T-cell (primary cell): ENCODE data around the gene CGNL1. TPM values are rescaled to one million over a fixed set of nuclear protein-coding genes. Genes with fewer than 3 reads are reported as not detected.

Experiments used
- ATAC-seq, 4 experiments: fragments of 200-7000 bp in 3 of 4; fragments of 150-1000 bp in 1 of 4; cut with Tn5 transposase; replicated peaks in 1 of 4; 1 replicate in 3 of 4; 2 replicates in 1 of 4; pipeline ENCODE4 v1.10.0; 2021; ENCODE audit warnings: moderate library complexity in 3 of 4, mild to moderate bottlenecking in 2 of 4, moderate number of reproducible peaks in 1 of 4
- CTCF ChIA-PET, 2 donors: fragments of 300-600 bp; sonication (Branson Sonifier 250); formaldehyde crosslinking; loops; one replicate each; lab custom pipeline; 2022; ENCODE audit warnings: antibody characterized with exemption in 2 of 2; lab: Charles Lee
- POLR2A ChIA-PET, 2 donors: fragments of 300-600 bp; sonication (Branson Sonifier 250); formaldehyde crosslinking; loops; one replicate each; lab custom pipeline; 2022; ENCODE audit warnings: antibody characterized with exemption in 2 of 2; lab: Charles Lee
- DNase-seq, 35 experiments: peaks; one replicate each; pipeline versions ENCODE4 v3.0.0 to v3.0.0-alpha.2; 2013 to 2023
- H3K27ac ChIP-seq: one replicate; pipeline ENCODE4 v1.5.1; 2013; ENCODE audit warnings: low read length
- H3K27me3 ChIP-seq, 2 experiments: replicated peaks in 1 of 2; 1 replicate in 1 of 2; 2 replicates in 1 of 2; pipeline versions ENCODE4 v1.6.1 to v1.7.0; 2013; ENCODE audit warnings: low read length in 1 of 2, mixed read lengths in 1 of 2; ENCODE audit not compliant: control insufficient read depth in 2 of 2, insufficient read depth in 2 of 2; ENCODE audit errors: extremely low read depth in 1 of 2
- H3K36me3 ChIP-seq, 2 donors: 1 replicate in 1 of 2; 2 replicates in 1 of 2; pipeline versions ENCODE4 v1.6.1 to v1.7.0; 2013; ENCODE audit warnings: low read length in 1 of 2; ENCODE audit not compliant: control insufficient read depth in 2 of 2, insufficient read depth in 1 of 2; ENCODE audit errors: extremely low read depth in 1 of 2
- H3K4me1 ChIP-seq, 2 experiments: 1 replicate in 1 of 2; 2 replicates in 1 of 2; pipeline versions ENCODE4 v1.6.1 to v1.7.0; 2013; ENCODE audit warnings: low read length in 2 of 2, mixed read lengths in 1 of 2; ENCODE audit not compliant: insufficient read depth in 2 of 2, control insufficient read depth in 1 of 2; ENCODE audit errors: extremely low read depth in 1 of 2
- H3K4me3 ChIP-seq, 2 donors: 1 replicate in 1 of 2; 2 replicates in 1 of 2; pipeline versions ENCODE4 v1.5.1 to v1.7.0; 2013; ENCODE audit warnings: mild to moderate bottlenecking in 2 of 2, low read length in 1 of 2, moderate library complexity in 1 of 2; ENCODE audit not compliant: control insufficient read depth in 1 of 2; ENCODE audit errors: extremely low read depth in 1 of 2
- H3K9me3 ChIP-seq: 2 replicates; pipeline ENCODE4 v1.7.0; 2013
- H3K27ac Mint-ChIP-seq, 2 donors: one replicate each; pipeline ENCODE4 v1.8.0; 2020 to 2021; ENCODE audit warnings: mild to moderate bottlenecking in 2 of 2, mixed read lengths in 2 of 2
- H3K27me3 Mint-ChIP-seq, 2 donors: one replicate each; pipeline ENCODE4 v1.8.0; 2021 to 2022; ENCODE audit warnings: mixed read lengths in 2 of 2
- H3K36me3 Mint-ChIP-seq: one replicate; pipeline ENCODE4 v1.8.0; 2021; ENCODE audit warnings: mixed read lengths
- H3K4me1 Mint-ChIP-seq, 3 donors: one replicate each; pipeline ENCODE4 v1.8.0; 2020 to 2022; ENCODE audit warnings: mixed read lengths in 3 of 3, mild to moderate bottlenecking in 1 of 3
- H3K4me3 Mint-ChIP-seq, 3 donors: one replicate each; pipeline ENCODE4 v1.8.0; 2020 to 2022; ENCODE audit warnings: mild to moderate bottlenecking in 3 of 3, mixed read lengths in 3 of 3, moderate library complexity in 3 of 3
- H3K9me3 Mint-ChIP-seq, 3 donors: one replicate each; pipeline ENCODE4 v1.8.0; 2020 to 2022; ENCODE audit warnings: mixed read lengths in 3 of 3
- WGBS: methylation state at CpG from one replicate; pipeline ENCODE4 v1.1.5; 2013; ENCODE audit warnings: missing lambda C conversion rate; ENCODE audit not compliant: insufficient coverage; 5-methylcytosine and 5-hydroxymethylcytosine counted together
- total RNA-seq, 35 experiments: library from RNA in 6 of 35; stranded (reverse) in 6 of 35; fragments of 120-200 nt in 1 of 35; gene quantifications; one replicate each; pipeline versions ENCODE4 v1.2.1 to v1.2.4 and lab custom pipeline; 2013 to 2026

Gene CGNL1
- total RNA-seq, 5 donors from 2014 or later (not counting 1 experiment from before 2014, with no cell fraction given), result 0.13 to 0.18 (median 0.16) TPM; not detected in 2

GRCh38 chr15:57529748-57530147 lies 153.4 kb downstream of the CGNL1 start:
- no peaks in the 10 kb centered on the region for H3K36me3 ChIP-seq
- no peak for DNase-seq
- no peaks in the 10 kb centered on the region for H3K36me3 Mint-ChIP-seq
- WGBS, result no CpG with 5 or more reads among the region's 2 CpGs
- no peaks in the 10 kb centered on the region for H3K4me1 Mint-ChIP-seq
- H3K4me3 ChIP-seq, result no peak overlapping the region
- H3K4me1 ChIP-seq, result no peaks in the 10 kb centered on the region
- POLR2A ChIA-PET, result no interaction called here
- H3K27me3 ChIP-seq, result peaks cover 0 to 10% of the 10 kb centered on the region in 2 experiments
- no peak overlapping the region for H3K27ac ChIP-seq
- H3K9me3 Mint-ChIP-seq, result no peaks in the 10 kb centered on the region
- H3K27ac Mint-ChIP-seq, result no peak overlapping the region
- H3K27me3 Mint-ChIP-seq, result peaks cover 0 to 16% of the 10 kb centered on the region in 2 donors
- no peak overlapping the region for H3K4me3 Mint-ChIP-seq
- no peaks in the 10 kb centered on the region for H3K9me3 ChIP-seq
- CTCF ChIA-PET, result no interaction called here
- ATAC-seq, result no peak

- Histone ChIP-seq H3K27ac (no peak overlapping the region), H3K4me3 (no peak overlapping the region), H3K4me1 (no peaks in the 10 kb centered on the region), H3K27me3 (peaks cover 0 to 7% of the 10 kb centered on the region in 2 experiments), H3K36me3 (no peaks in the 10 kb centered on the region), H3K9me3 (no peaks in the 10 kb centered on the region)
- CTCF ChIA-PET, result no interaction called here
- H3K4me3 Mint-ChIP-seq, result no peak overlapping the region
- DNase-seq (no peak), ATAC-seq (no peak)
- peaks cover 0 to 8% of the 10 kb centered on the region in 2 donors for H3K27me3 Mint-ChIP-seq
- H3K36me3 Mint-ChIP-seq, result no peaks in the 10 kb centered on the region
- POLR2A ChIA-PET, result no interaction called here
- WGBS, result 49% methylated on average over 3 of the region's 6 CpGs
- H3K9me3 Mint-ChIP-seq, result peaks cover 0 to 9% (median 2%) of the 10 kb centered on the region in 3 donors
- H3K4me1 Mint-ChIP-seq, result no peaks in the 10 kb centered on the region
- H3K27ac Mint-ChIP-seq, result no peak overlapping the region
These were observed 156.6 kb downstream of the CGNL1 start for GRCh38 chr15:57532731-57533447.

GRCh38 chr15:57533448-57533799 lies 157.1 kb downstream of the CGNL1 start:
- WGBS, result 60% methylated on average over 1 of the region's 5 CpGs
- Mint-ChIP-seq H3K36me3 (no peaks in the 10 kb centered on the region), H3K9me3 (peaks cover 0 to 9% (median 2%) of the 10 kb centered on the region in 3 donors), H3K27ac (no peak overlapping the region), H3K4me1 (no peaks in the 10 kb centered on the region), H3K27me3 (peaks cover 0 to 8% of the 10 kb centered on the region in 2 donors), H3K4me3 (no peak overlapping the region)
- H3K4me3 ChIP-seq, result no peak overlapping the region
- ATAC-seq (no peak), DNase-seq (no peak)
- no peaks in the 10 kb centered on the region for H3K9me3 ChIP-seq
- no peaks in the 10 kb centered on the region for H3K36me3 ChIP-seq
- no peak overlapping the region for H3K27ac ChIP-seq
- CTCF ChIA-PET, result no interaction called here
- POLR2A ChIA-PET, result no interaction called here
- H3K4me1 ChIP-seq, result no peaks in the 10 kb centered on the region
- H3K27me3 ChIP-seq, result peaks cover 0 to 3% of the 10 kb centered on the region in 2 experiments

- Histone ChIP-seq H3K27me3 (peaks cover 0 to 8% of the 10 kb centered on the region in 2 experiments), H3K36me3 (no peaks in the 10 kb centered on the region), H3K9me3 (no peaks in the 10 kb centered on the region), H3K4me3 (no peak overlapping the region), H3K27ac (no peak overlapping the region), H3K4me1 (no peaks in the 10 kb centered on the region)
- ATAC-seq (no peak), DNase-seq (no peak)
- no peaks in the 10 kb centered on the region for H3K4me1 Mint-ChIP-seq
- CTCF ChIA-PET, result interaction anchor here in 1 of 2 donors (0.6 kb wide), 1 partner anchor 324 kb away, joined by 4 read pairs; no protein-coding TSS in a partner anchor
- 78% methylated on average over 4 of the region's 6 CpGs for WGBS
- H3K27ac Mint-ChIP-seq, result no peak overlapping the region
- no peaks in the 10 kb centered on the region for H3K36me3 Mint-ChIP-seq
- peaks cover 5 to 12% of the 10 kb centered on the region in 2 donors for H3K27me3 Mint-ChIP-seq
- peaks cover 0 to 9% (median 2%) of the 10 kb centered on the region in 3 donors for H3K9me3 Mint-ChIP-seq
- POLR2A ChIA-PET, result no interaction called here
- no peak overlapping the region for H3K4me3 Mint-ChIP-seq
These were observed 158.0 kb downstream of the CGNL1 start for GRCh38 chr15:57534281-57534680.

- Mint-ChIP-seq H3K9me3 (peaks cover 0 to 9% (median 2%) of the 10 kb centered on the region in 3 donors), H3K27ac (no peak overlapping the region), H3K4me1 (no peaks in the 10 kb centered on the region), H3K4me3 (no peak overlapping the region), H3K27me3 (peaks cover 11 to 18% of the 10 kb centered on the region in 2 donors), H3K36me3 (no peaks in the 10 kb centered on the region)
- ATAC-seq, result no peak
- Histone ChIP-seq H3K27me3 (peaks cover 0 to 20% of the 10 kb centered on the region in 2 experiments), H3K36me3 (no peaks in the 10 kb centered on the region), H3K27ac (no peak overlapping the region), H3K4me1 (no peaks in the 10 kb centered on the region), H3K9me3 (no peaks in the 10 kb centered on the region), H3K4me3 (no peak overlapping the region)
- DNase-seq, result no peak
- POLR2A ChIA-PET, result no interaction called here
- CTCF ChIA-PET, result interaction anchor here (0.7 to 1.0 kb wide), 3 partner anchors 9 to 1491 kb away, joined by 3 read pairs; no protein-coding TSS in a partner anchor
- 68% methylated on average over 4 of the region's 7 CpGs for WGBS
These were observed 160.8 kb downstream of the CGNL1 start for GRCh38 chr15:57537072-57537471.

GRCh38 chr15:57537488-57538264 lies 161.4 kb downstream of the CGNL1 start:
- H3K36me3 ChIP-seq, result no peaks in the 10 kb centered on the region
- DNase-seq, result no peak
- H3K9me3 ChIP-seq, result no peaks in the 10 kb centered on the region
- no peak overlapping the region for H3K27ac ChIP-seq
- H3K4me3 Mint-ChIP-seq, result no peak overlapping the region
- no peaks in the 10 kb centered on the region for H3K36me3 Mint-ChIP-seq
- H3K27me3 Mint-ChIP-seq, result peaks cover 11 to 13% of the 10 kb centered on the region in 2 donors
- POLR2A ChIA-PET, result no interaction called here
- no peak overlapping the region for H3K4me3 ChIP-seq
- peaks cover 0 to 23% of the 10 kb centered on the region in 2 experiments for H3K27me3 ChIP-seq
- ATAC-seq, result no peak
- CTCF ChIA-PET, result interaction anchor here (0.7 to 1.0 kb wide), 3 partner anchors 9 to 1492 kb away, joined by 3 read pairs; no protein-coding TSS in a partner anchor
- no peaks in the 10 kb centered on the region for H3K4me1 Mint-ChIP-seq
- H3K27ac Mint-ChIP-seq, result no peak overlapping the region
- peaks cover 0 to 9% (median 2%) of the 10 kb centered on the region in 3 donors for H3K9me3 Mint-ChIP-seq
- no peaks in the 10 kb centered on the region for H3K4me1 ChIP-seq
- WGBS, result no CpG with 5 or more reads among the region's 4 CpGs
